GM12892 (cell line): ENCODE results near the gene ZNF200.

Source experiments
- DNase-seq: peaks from one replicate; pipeline ENCODE4 v3.0.0; 2011; ENCODE audit not compliant: insufficient read length
- FAIRE-seq: peaks from 2 replicates; lab custom pipeline; 2011; peaks lifted over from hg19 to GRCh38; lab: Jason Lieb, UNC
- POLR2A ChIP-seq: IDR thresholded peaks from 2 replicates; pipeline ENCODE4 v1.6.1; 2011; ENCODE audit warnings: low read depth, low read length, control low read depth
- POLR2AphosphoS5 ChIP-seq: IDR thresholded peaks from 2 replicates; pipeline ENCODE4 v1.6.1; 2011; ENCODE audit warnings: low read depth, low read length, control low read depth
- TAF1 ChIP-seq: IDR thresholded peaks from 2 replicates; pipeline ENCODE4 v1.6.1; 2011; ENCODE audit warnings: low read depth, mild to moderate bottlenecking, control low read depth, low read length, borderline replicate concordance

Gene ZNF200

DNA sequence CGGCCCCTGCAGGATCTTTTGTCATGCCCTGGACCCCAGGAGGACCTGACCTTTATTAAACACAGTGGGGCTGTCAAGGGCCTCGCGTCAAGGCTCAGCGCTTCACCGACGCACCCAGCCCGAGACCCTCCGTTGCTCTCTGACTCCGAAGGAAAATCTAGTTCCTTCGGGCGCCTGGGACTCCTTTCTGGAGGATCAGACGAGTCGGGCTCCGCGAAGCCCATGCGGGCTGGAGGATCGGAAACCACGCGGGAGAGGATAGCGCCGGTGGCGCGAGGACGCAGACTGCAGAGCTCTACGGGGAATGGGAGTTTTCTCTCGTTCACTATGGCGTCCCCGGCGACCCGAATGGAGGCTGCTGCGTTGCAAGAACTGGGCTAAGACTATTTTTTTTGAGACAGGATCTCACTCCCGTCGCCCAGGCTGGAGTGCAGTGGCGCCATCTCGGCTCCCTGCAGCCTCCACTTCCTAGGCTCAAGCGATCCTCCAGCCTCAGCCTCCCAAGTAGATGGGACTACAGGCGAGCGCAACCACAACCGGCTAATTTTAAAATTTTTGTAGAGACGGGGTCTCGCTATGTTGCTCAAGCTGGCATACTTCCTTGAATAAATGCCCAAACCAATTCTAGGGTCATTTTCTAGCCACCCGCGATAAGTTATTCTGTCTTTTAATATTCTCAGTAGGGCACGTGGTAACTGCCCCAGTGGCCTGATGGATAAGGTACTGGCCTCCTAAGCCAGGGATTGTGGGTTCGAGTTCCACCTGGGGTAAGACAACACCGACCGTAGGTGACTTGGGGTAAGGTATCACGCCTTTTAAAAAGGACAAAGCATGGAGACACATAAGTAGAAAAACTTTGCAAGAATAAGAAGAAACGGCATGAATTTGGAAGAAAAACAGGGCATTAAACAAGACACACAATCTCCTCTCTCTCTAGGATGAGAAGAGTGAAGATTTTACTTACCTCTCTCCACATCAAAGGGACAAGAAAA, 41.4 kb downstream of the ZNF200 start:
- FAIRE-seq (no peak), DNase-seq (no peak)
- TF ChIP-seq TAF1 = no peak

DNA sequence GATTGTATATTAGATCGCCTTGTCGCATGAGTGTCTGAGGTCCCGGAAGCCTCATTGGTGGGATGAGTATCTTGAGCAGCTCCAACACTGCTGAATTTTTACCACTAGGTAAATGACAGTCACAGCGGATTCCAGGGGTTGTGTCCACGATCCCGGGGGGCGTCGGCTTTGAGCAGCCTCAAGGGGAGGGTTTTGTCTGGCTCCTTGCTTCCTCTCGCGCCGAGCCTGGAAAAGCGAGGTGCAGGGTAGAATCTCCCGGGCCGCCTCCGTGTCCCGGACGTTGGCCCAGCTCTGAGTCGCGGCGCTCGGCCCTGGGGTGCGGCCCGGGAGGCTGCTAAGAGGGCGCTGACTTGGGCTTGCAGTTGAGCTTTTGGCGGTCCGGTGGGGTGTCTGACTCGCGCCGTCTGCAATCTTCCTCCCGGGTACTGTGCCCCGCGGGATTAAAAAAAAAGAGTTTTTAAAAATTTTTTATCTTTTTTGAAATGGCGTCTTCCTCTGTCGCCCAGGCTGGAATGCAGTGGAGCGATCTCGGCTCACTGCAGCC, 42.4 kb downstream of the ZNF200 start:
- TF ChIP-seq POLR2AphosphoS5 (no peak), TAF1 (no peak), POLR2A (no peak)
- FAIRE-seq (no peak), DNase-seq (no peak)

DNA sequence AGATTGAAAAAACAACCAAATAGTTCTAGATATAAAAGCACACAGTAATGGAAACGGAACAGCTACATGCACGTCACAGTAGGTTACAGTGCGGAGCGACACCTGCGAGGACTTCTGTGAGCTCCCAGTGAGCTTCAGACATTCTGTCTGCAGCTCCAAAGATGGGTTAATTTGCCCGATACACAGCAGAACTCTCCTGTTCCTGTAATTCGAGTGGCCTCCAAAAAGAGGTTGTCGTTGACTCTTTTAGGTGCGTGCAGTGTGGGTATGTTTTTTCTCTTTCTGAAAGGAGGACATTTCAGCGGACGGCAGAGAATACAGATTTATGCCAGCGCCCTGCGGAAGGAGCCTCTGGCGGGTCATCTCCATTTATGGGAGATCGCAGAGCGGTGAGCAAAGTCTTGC, 44.0 kb downstream of the ZNF200 start:
- no peak for TF ChIP-seq TAF1
- no peak for TF ChIP-seq POLR2A
- TF ChIP-seq POLR2AphosphoS5 = no peak
- no peak for FAIRE-seq
- DNase-seq = no peak

DNA sequence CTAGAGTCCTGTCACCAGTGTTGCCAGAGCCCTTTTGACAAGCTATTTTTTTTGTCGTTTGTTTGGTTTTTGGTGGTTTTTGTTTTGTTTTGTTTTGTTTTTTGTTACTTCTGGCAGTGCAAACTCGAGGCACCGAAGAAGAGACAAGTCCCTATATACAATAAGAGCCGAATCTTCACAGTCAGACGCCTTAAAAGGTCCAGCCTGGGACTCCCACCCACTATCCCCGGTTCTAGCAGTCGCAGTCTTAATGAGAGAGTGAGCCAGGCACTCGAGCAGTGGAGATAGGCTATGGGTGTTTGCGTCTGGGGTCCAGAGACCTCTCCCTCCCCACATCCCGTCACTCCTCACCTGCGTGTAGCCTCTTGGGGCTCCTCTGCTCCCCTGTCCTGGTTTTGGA, 45.1 kb downstream of the ZNF200 start:
- TF ChIP-seq TAF1 (no peak), POLR2A (no peak), POLR2AphosphoS5 (no peak)
- DNase-seq = no peak
- FAIRE-seq = no peak

DNA sequence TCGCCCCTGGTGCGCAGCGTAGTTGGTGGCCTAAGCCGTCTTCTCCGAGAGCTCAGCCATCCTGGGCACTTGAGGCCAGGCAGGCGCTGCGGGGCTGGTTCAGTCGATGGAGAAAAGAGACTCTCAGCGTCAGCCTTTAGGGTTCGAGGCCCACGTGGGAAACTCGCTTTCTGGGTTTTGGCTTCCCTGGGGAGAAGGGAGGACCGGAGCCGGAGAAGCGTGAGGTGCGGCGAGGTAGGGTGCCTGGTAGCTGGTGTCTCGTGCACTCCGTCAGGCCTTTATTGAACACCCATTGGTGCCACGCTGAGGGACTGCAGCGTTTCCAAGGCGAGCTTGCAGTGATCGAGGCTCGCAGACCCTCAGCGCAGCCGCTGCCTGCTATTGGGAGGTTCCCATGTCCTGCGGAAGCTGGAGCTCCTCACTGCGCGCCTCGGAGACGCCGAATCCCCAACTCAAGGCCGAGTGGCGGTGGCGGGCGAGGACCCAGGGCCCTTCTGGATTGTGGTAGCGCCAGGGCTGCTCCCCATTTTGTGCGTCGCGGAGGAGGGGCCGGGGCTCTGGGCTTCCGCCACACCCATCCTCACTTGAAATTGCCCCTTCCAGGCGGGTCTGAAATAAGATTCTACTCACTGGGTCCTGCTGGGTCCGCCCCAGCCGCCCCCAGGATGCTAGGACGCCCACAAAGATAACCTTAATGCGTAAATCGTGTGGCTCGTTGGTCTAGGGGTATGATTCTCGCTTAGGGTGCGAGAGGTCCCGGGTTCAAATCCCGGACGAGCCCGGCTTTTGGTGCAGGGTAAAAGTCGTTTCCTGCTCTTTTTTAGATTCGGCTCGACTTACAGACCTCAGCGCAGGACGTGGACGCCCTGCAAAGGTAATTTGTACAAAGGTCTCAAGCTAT, 45.8 kb downstream of the ZNF200 start:
- TF ChIP-seq POLR2AphosphoS5 (no peak), POLR2A (no peak), TAF1 (no peak)
- DNase-seq = peak; percentile 33
- FAIRE-seq = no peak

DNA sequence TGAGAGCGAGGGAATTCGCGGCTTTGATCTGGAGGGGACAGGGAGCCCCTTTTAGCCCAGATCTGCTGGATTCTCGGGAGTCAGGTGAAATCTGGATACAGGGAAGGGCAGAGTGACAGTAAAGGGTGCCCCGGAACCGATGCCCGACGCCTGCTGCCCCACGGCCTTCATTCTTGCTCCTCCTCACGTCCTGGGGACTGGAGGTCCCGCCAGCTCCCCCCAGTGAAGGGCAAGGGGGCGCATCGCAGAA, 46.4 kb downstream of the ZNF200 start:
- TF ChIP-seq TAF1 = no peak
- TF ChIP-seq POLR2AphosphoS5 = no peak
- TF ChIP-seq POLR2A = no peak
- FAIRE-seq (no peak), DNase-seq (no peak)

DNA sequence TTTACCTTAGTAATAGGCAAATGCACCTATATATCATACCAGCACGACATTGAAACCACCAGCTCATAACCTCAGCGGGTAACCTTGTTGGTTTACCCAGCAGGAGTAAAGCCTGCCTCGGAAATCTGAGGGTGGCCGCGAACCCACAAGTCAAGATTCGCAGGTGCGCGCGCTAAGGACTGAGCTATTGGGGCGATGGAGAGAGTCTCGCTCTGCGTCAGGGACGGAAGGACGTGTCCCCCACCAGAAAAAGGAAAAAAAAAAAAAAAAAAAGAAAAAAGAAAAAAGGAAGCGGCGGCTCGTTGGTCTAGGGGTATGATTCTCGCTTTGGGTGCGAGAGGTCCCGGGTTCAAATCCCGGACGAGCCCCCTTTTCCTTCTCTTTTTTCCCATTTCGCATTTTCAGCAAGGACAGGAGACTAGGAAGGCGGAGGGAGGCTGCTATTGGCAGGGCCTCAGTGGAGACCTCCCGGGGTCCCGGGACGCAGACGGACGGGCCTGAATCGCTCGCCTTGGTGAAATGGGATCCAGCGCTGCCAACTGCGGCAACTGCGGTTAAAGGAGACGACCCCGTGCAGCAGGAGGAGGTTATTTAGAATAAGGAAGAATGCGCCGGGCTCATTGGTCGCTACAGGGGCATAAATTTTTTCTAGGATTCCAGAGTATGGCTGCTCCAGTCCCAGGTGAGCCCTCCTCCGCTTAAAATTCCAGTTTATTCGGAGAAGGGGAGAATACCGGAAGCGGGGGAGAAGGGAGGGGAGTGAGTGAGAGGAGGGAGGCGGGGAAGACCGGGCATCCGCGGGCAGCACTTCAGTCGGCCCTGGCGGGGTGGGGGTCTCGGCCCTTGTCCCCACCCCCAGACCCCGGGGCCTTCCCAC, 46.9 kb downstream of the ZNF200 start, which contains the start of gene OR1F1:
TSS of gene OR1F1 (plus strand) at position 407 of the 877 bp plus-strand sequence.
- DNase-seq = no peak
- no peak for FAIRE-seq
- TF ChIP-seq POLR2AphosphoS5 = no peak
- no peak for TF ChIP-seq TAF1
- TF ChIP-seq POLR2A = no peak

DNA sequence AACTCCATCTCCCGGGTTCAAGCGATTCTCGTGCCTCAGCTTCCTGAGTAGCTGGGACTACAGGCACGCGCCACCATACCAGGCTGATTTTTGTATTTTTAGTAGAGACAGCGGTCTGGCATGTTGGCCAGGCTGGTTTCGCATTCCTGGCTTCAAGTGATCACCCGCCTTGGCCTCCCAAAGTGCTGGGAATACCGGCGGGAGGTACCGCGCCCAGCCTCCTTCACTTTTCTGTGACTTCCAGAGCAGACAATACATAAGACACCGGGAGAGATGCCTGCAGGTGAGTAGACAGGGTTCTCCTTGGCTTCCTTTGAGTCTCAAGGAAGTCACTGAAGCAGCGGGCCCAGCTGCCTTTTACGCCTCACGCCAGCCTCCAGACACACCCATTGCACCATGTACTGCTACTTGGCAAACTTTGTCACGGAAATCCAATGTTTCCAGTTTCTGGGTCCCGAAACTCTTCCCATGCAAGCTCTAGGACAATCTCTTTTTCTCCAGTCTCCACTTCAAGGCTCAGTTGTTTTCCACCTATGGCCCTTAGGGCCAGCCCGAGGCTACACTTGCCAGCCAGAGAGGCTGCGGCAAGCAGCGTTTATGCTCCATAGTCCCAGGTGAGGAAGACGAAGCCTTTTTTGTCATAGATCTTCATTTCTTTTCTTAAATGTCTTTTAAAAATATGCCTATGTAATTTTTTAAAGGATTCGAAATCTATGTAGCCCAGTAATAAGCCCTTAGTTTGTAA, 47.8 kb downstream of the ZNF200 start:
- TF ChIP-seq POLR2AphosphoS5 = no peak
- DNase-seq (no peak), FAIRE-seq (no peak)

DNA sequence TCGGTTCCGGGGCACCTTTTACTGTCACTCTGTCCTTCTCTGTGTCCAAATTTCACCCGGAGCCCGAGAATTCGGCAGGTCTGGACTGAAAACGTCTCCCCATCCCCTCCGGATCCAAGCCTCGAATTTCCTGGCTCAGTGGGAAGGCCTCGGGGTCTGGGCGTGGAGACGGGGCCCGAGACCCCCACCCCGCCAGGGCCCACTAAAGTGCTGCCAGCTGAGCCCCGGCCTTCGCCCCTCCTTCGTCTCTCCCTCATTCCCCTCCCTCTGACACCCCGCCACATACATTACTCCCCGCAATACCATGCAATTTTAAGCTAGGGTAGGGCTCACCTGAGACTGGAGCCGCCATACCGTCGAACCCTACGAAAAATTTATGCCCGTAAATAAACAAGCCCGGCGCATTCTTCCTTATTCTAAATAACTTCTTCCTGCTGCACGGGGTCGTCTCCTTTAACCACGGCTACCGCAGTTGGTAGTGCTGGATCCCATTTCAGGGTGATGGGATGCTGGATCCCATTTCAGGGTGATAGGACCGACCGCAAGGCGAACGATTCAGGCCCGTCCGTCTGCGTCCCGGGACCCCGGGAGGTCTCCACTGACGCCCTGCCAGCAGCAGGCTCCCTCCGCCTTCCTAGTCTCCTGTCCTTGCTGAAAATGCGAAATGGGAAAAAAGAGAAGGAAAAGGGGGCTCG, 51.4 kb downstream of the ZNF200 start:
- TF ChIP-seq POLR2A (no peak), POLR2AphosphoS5 (no peak), TAF1 (no peak)
- no peak for FAIRE-seq
- no peak for DNase-seq
